ENCODE results near the gene TRIO.

- TF ChIP-seq CTCF (IDR thresholded peaks at IDR 0.05), result no peak
- no peak for TF ChIP-seq POLR2A (IDR thresholded peaks at IDR 0.05)
- no peak for TF ChIP-seq POLR2AphosphoS5 (IDR thresholded peaks at IDR 0.05)
- TF ChIP-seq EP300 (IDR thresholded peaks at IDR 0.05; ENCODE audit: low read depth), result no peak
Measured at GRCh38 chr5:14396066-14396465, 252.9 kb downstream of the TRIO start.

Data from transverse colon (tissue), 4 donors.